ENCODE data around the gene TRPM8.

Gene TRPM8

DNA sequence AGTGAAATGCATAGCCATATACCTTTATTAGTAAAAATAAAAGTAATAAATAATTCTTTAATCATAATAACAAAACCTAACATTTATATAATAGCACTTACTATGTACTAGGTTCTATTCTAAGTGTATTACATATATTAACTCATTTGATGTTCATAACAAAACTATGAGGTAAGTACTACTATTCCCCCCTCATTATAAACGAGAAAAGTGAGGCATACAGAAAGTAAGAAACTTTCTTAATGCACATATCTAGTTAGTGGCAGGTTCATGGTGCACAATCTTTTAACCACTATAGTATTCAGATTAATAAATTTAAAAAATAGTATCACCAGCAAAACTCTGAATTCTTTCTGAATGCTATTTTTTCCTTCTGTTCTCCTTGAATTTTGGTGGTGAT lies 27.5 kb downstream of the TRPM8 start:
- DNase-seq (no peak), ATAC-seq (ENCODE audit: insufficient read depth, low read depth) (no peak)
- Histone ChIP-seq H3K27ac (ENCODE audit: low read length) (no peak overlapping the region), H3K9ac (ENCODE audit: low read depth, low read length) (no peak overlapping the region), H3K36me3 (ENCODE audit: insufficient read depth, low read length) (no peaks in the 10 kb centered on the region), H2AFZ (ENCODE audit: low read depth, low read length) (no peak overlapping the region), H3K4me1 (ENCODE audit: insufficient read depth, low read length) (no peaks in the 10 kb centered on the region), H4K20me1 (ENCODE audit: insufficient read depth, low read length) (no peaks in the 10 kb centered on the region), H3K4me3 (ENCODE audit: low read depth in 1 of 2, low read length in 2 of 2) (no peak overlapping the region), H3K4me2 (ENCODE audit: insufficient read depth, low read length) (no peak overlapping the region), H3K27me3 (ENCODE audit: insufficient read depth, low read length, poor library complexity) (peaks cover 11% of the 10 kb centered on the region), H3K9me3 (ENCODE audit: insufficient read depth, low read length, severe bottlenecking) (no peaks in the 10 kb centered on the region), H3K79me2 (ENCODE audit: insufficient read depth, low read length) (no peaks in the 10 kb centered on the region)
- TF ChIP-seq EZH2 (IDR thresholded peaks at IDR 0.05; ENCODE audit: borderline replicate concordance, low read depth, low read length, severe bottlenecking), result no peak
- TF ChIP-seq CTCF (IDR thresholded peaks at IDR 0.05; ENCODE audit: borderline replicate concordance, extremely low read depth, low read length, poor library complexity, severe bottlenecking), result no peak

GRCh38 chr2:233945146-233945545 lies 28.0 kb downstream of the TRPM8 start:
- H3K79me2 ChIP-seq (ENCODE audit: insufficient read depth, low read length), result no peaks in the 10 kb centered on the region
- H3K4me3 ChIP-seq (ENCODE audit: low read depth in 1 of 2, low read length in 2 of 2), result no peak overlapping the region
- H3K36me3 ChIP-seq (ENCODE audit: insufficient read depth, low read length), result no peaks in the 10 kb centered on the region
- no peak overlapping the region for H2AFZ ChIP-seq (ENCODE audit: low read depth, low read length)
- H3K27ac ChIP-seq (ENCODE audit: low read length), result no peak overlapping the region
- no peaks in the 10 kb centered on the region for H4K20me1 ChIP-seq (ENCODE audit: insufficient read depth, low read length)
- no peaks in the 10 kb centered on the region for H3K4me1 ChIP-seq (ENCODE audit: insufficient read depth, low read length)
- ATAC-seq (ENCODE audit: insufficient read depth, low read depth) (no peak), DNase-seq (no peak)
- no peaks in the 10 kb centered on the region for H3K9me3 ChIP-seq (ENCODE audit: insufficient read depth, low read length, severe bottlenecking)
- H3K27me3 ChIP-seq (ENCODE audit: insufficient read depth, low read length, poor library complexity), result peaks cover 14% of the 10 kb centered on the region
- H3K4me2 ChIP-seq (ENCODE audit: insufficient read depth, low read length), result no peak overlapping the region
- no peak overlapping the region for H3K9ac ChIP-seq (ENCODE audit: low read depth, low read length)
- TF ChIP-seq CTCF (IDR thresholded peaks at IDR 0.05; ENCODE audit: borderline replicate concordance, extremely low read depth, low read length, poor library complexity, severe bottlenecking) (no peak), EZH2 (IDR thresholded peaks at IDR 0.05; ENCODE audit: borderline replicate concordance, low read depth, low read length, severe bottlenecking) (no peak)

DNA sequence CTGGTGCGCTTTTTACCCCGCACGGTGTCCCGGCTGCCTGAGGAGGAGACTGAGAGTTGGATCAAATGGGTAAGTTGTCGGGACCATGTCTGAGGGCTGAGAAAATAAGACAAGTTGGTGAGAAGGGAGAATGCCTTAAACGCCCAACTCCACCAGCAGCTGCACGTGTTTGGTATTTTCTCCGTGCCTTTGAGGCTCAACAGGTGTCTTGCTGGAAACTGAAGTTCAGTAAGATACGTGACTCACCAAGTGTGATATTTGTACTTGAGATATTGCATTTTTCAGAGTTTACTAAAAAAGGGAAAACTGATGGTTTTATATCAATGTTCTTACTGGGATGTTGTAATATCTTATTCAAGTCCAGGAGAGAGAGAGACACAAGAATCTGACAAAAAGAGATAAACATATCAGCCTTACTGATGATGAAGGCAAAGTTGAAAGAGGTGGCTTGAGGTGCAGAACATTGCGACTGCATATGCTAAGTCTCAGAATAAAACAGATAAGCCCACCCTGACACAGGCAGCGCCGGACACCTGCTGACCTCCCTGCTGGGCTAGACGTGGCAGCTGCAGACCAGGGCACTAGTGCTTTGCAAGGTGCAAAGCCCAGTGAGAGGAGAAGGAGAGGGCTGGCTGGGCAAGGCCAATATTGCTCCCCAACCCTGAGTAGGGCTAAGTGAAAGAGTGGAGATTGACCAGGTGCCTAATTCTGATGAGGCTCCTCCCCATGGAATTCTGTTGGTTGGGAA lies 33.1 kb downstream of the TRPM8 start:
- no peak for TF ChIP-seq CTCF (IDR thresholded peaks at IDR 0.05; ENCODE audit: borderline replicate concordance, extremely low read depth, low read length, poor library complexity, severe bottlenecking)
- no peak for TF ChIP-seq EZH2 (IDR thresholded peaks at IDR 0.05; ENCODE audit: borderline replicate concordance, low read depth, low read length, severe bottlenecking)
- no peaks in the 10 kb centered on the region for H3K36me3 ChIP-seq (ENCODE audit: insufficient read depth, low read length)
- no peak overlapping the region for H3K27ac ChIP-seq (ENCODE audit: low read length)
- no peak for ATAC-seq (ENCODE audit: insufficient read depth, low read depth)
- H3K4me1 ChIP-seq (ENCODE audit: insufficient read depth, low read length), result no peaks in the 10 kb centered on the region
- no peaks in the 10 kb centered on the region for H4K20me1 ChIP-seq (ENCODE audit: insufficient read depth, low read length)
- H2AFZ ChIP-seq (ENCODE audit: low read depth, low read length), result no peak overlapping the region
- H3K4me2 ChIP-seq (ENCODE audit: insufficient read depth, low read length), result no peak overlapping the region
- H3K4me3 ChIP-seq (ENCODE audit: low read depth in 1 of 2, low read length in 2 of 2), result no peak overlapping the region
- peaks cover 25% of the 10 kb centered on the region for H3K27me3 ChIP-seq (ENCODE audit: insufficient read depth, low read length, poor library complexity)
- DNase-seq, result no peak
- no peaks in the 10 kb centered on the region for H3K79me2 ChIP-seq (ENCODE audit: insufficient read depth, low read length)
- H3K9me3 ChIP-seq (ENCODE audit: insufficient read depth, low read length, severe bottlenecking), result no peaks in the 10 kb centered on the region
- H3K9ac ChIP-seq (ENCODE audit: low read depth, low read length), result no peak overlapping the region

Measured in DND-41 (cell line).